ENCODE results near the gene POMGNT1.

POMGNT1 gene

DNA sequence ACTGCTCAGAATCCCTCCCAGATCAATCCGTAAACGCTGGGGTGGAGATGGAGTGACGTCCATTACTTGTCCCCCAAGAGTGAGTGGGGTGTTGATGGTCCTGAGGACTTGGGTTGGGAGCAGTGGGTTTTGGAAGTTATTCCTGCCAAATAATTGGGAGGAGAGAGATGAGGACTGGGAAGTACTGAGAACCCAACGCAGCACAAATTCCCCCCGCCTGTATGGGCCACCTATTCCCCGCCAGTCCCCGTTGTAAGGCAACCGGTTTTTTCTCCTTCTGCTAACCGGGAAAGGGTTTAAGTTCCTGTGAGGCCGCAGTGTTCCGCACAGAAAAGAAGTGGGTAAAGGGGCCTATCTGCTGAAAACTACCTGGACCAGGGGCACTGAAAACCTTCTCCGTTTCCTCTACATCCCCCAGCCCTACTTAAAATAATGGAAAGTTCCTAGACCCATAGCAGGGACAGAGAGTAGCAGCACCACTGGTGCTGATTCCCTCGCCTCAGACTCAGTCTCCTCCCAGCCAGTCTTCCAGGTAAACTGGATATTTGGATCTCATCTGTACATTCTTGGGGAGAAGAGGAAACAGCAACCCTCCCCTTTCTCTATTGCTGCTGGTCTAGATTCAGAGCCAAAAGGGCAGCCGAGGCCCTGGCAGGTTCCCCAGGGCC is 5.6 kb upstream of the POMGNT1 start:
- TF ChIP-seq, protein P1, sequence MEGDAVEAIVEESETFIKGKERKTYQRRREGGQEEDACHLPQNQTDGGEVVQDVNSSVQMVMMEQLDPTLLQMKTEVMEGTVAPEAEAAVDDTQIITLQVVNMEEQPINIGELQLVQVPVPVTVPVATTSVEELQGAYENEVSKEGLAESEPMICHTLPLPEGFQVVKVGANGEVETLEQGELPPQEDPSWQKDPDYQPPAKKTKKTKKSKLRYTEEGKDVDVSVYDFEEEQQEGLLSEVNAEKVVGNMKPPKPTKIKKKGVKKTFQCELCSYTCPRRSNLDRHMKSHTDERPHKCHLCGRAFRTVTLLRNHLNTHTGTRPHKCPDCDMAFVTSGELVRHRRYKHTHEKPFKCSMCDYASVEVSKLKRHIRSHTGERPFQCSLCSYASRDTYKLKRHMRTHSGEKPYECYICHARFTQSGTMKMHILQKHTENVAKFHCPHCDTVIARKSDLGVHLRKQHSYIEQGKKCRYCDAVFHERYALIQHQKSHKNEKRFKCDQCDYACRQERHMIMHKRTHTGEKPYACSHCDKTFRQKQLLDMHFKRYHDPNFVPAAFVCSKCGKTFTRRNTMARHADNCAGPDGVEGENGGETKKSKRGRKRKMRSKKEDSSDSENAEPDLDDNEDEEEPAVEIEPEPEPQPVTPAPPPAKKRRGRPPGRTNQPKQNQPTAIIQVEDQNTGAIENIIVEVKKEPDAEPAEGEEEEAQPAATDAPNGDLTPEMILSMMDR (conservative IDR thresholded peaks at IDR 0.05): no peak
- TF ChIP-seq ZFX (IDR thresholded peaks at IDR 0.05): no peak
- H3K27ac ChIP-seq: no peak overlapping the region

- no peak for TF ChIP-seq ZFX (IDR thresholded peaks at IDR 0.05)
- TF ChIP-seq, protein P1 (conservative IDR thresholded peaks at IDR 0.05): no peak
- peak overlapping the region; percentile 82 for H3K27ac ChIP-seq
Measured at GRCh38 chr1:46199233-46199749, 1.1 kb upstream of the POMGNT1 start.

DNA sequence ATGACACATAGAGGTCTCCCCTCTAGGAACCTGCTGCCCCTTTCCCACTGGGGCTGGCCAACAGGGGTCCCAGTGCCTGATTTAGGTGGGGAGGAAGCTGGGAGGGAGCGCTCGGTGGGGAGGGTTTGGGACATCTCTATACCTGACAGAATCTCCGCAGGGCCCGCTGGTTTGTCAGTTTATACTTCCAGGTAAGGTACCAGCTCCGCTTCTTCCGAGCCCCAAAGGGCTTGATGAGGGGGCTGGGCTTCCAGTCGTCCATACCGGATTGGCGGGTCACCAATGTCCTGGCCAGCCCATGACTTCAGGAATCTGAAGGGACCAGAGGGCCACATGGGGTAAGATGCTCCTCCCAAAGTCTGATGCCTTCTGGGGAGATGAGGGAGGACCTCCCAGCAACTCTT is 672 bp downstream of the POMGNT1 start:
- no peak for TF ChIP-seq ZFX (IDR thresholded peaks at IDR 0.05)
- TF ChIP-seq, protein P1 (conservative IDR thresholded peaks at IDR 0.05): no peak
- H3K27ac ChIP-seq: peak overlapping the region; percentile 82

- peak overlapping the region; percentile 82; the same call in 1 of the 2 replicates for H3K27ac ChIP-seq
- TF ChIP-seq ZFX (IDR thresholded peaks at IDR 0.05): no peak
- TF ChIP-seq, protein P1 (conservative IDR thresholded peaks at IDR 0.05): no peak
Measured at GRCh38 chr1:46196609-46197008, 1.6 kb downstream of the POMGNT1 start.

- no peak overlapping the region for H3K27ac ChIP-seq
- TF ChIP-seq ZFX (IDR thresholded peaks at IDR 0.05): no peak
Measured at GRCh38 chr1:46194641-46195193, 3.5 kb downstream of the POMGNT1 start.

DNA sequence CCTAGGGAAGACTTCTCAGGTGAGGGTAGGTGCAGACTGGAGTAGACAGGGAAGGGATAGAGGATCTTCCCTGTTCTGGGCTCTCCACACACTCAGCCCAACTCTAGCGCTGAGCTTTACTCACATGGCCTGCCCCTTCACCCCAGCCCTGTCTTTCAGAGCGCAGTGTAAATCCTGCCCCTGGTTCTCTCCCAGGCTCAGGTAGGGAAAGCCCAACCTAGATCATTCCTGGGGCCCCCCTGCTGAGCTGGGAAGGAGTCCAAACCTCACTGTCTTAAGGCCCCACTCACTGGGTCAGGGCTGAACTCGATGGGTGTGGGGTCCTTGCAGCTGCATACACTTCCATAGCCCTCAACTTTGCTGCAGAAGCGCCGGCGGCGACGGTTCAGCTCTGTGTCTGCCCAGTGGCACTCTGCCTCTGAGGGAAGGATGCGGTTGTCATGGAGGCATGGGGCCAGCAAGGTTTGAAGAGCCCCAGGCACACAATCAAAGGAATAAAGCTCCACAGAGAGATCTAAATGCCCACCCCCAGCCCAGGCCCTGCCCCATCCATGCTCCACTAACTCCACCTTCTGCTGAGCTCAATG is 4.2 kb downstream of the POMGNT1 start:
- no peak for TF ChIP-seq ZFX (IDR thresholded peaks at IDR 0.05)
- TF ChIP-seq, protein P1 (conservative IDR thresholded peaks at IDR 0.05): no peak
- H3K27ac ChIP-seq: no peak overlapping the region

- TF ChIP-seq, protein P1 (conservative IDR thresholded peaks at IDR 0.05): no peak
- TF ChIP-seq ZFX (IDR thresholded peaks at IDR 0.05): no peak
- no peak overlapping the region for H3K27ac ChIP-seq
Measured at GRCh38 chr1:46193285-46193684, 4.9 kb downstream of the POMGNT1 start.
